ENCODE results near the gene ZNF2.
A peak's percentile ranks its signal among the peaks of the same experiment; 100 is the strongest.

ZNF2 gene

DNA sequence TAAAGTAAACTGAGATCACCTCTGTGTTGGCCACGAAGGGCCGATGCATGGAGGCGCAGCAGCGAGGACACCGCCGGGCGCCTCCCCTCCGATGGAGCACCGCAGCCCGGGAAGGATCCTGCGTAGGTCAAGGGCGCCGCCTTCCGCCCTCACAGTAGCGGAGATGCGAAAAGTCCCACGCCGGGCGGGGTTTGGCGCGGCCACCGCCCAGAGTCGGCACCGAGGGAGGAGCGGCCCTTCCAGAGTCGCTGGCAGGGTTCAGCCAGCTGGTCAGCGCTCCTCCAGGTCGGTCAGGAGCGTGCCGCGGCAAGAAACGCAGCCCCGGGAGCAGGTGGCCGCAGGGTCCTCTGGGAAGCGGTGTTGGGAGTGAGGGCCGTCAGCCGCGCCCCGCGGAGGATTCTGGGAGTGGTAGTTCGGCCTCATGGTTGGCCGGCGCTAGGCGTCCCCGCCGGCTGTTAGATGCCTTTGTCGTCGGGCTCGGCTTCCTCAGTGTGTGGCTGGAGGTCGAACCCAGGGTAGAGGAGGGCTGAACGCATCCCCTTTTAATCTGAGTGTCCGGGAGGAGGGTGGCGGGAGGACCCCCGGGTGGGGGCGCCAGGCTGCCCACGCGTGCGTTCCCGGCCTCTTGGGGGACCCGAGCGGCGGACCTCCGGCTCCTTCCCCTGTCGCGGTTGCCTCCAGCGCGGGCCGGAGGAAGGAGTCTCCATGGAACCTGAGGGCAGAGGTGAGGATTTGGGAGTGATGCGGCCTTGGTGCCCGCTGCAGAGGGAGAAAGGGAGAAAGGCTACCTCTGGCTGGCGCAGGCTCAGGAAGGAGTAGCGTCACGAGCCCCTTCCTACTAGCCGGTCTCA lies 41.7 kb downstream of the ZNF2 start, which contains the start of gene ZNF892:
ZNF892 (plus strand) TSS at position 411 of the 851 bp plus-strand sequence; CDS start at position 706, 295 bp downstream.
- peaks cover 0 to 15% of the 10 kb centered on the region in 2 donors for H3K4me1 ChIP-seq (ENCODE audit: control insufficient read depth in 1 of 2, insufficient read depth in 2 of 2, low read length in 2 of 2)
- H3K36me3 ChIP-seq (ENCODE audit: control insufficient read depth in 1 of 2, insufficient read depth in 2 of 2, low read length in 2 of 2) = peaks cover 17 to 29% of the 10 kb centered on the region in 2 donors
- no peaks in the 10 kb centered on the region for H3K27me3 ChIP-seq (ENCODE audit: low read depth, low read length)
- H3K4me3 ChIP-seq (ENCODE audit: low read depth in 1 of 2, low read length in 2 of 2) = peak within 1 kb of the TSS; percentile 61 to 73
- peaks cover 15 to 18% of the 10 kb centered on the region in 2 donors for H3K9me3 ChIP-seq (ENCODE audit: control insufficient read depth in 1 of 2, low read length in 2 of 2)
- H3K27ac ChIP-seq (ENCODE audit: low read length) = peak within 1 kb of the TSS; percentile 20

DNA sequence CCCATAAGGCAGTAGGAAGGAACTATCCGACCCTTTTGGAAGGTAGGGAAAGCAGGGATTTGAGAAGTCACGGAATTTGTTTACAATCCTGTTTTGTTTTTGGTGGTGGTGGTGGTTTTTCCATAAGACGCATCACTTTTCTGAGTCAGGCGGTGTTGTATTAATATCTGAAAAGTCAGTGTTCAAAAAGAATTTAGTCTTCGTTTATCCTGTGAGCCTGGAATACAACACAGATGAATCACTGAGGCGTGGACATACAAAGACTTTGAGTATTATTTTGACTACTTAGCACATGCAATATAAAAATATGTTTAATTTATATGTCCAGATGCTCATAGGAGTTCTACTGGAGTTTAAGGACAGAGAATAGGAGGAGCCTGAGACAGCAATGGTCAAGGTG lies 42.5 kb downstream of the ZNF2 start:
- H3K36me3 ChIP-seq (ENCODE audit: control insufficient read depth in 1 of 2, insufficient read depth in 2 of 2, low read length in 2 of 2) = peaks cover 25 to 36% of the 10 kb centered on the region in 2 donors
- peak overlapping the region; percentile 61 to 73 for H3K4me3 ChIP-seq (ENCODE audit: low read depth in 1 of 2, low read length in 2 of 2)
- H3K27ac ChIP-seq (ENCODE audit: low read length) = no peak overlapping the region
- no peaks in the 10 kb centered on the region for H3K27me3 ChIP-seq (ENCODE audit: low read depth, low read length)
- H3K9me3 ChIP-seq (ENCODE audit: control insufficient read depth in 1 of 2, low read length in 2 of 2) = peaks cover 22 to 25% of the 10 kb centered on the region in 2 donors
- peaks cover 0 to 15% of the 10 kb centered on the region in 2 donors for H3K4me1 ChIP-seq (ENCODE audit: control insufficient read depth in 1 of 2, insufficient read depth in 2 of 2, low read length in 2 of 2)

DNA sequence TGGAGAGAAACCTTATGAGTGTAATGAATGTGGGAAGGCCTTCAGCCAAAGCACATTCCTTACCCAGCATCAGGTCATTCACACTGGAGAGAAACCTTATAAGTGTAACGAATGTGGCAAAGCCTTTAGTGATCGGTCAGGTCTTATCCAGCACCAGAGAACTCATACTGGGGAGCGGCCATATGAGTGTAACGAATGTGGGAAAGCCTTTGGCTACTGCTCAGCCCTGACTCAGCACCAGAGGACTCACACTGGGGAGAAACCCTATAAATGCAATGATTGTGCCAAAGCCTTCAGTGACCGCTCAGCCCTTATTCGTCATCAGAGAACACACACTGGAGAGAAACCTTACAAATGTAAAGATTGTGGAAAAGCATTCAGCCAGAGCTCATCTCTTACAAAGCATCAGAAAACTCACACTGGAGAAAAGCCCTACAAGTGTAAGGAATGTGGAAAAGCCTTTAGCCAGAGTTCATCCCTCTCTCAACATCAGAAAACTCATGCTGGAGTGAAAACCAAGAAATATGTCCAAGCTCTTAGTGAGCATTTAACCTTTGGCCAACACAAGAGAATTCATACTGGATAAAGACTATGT lies 49.5 kb downstream of the ZNF2 start:
- H3K9me3 ChIP-seq (ENCODE audit: control insufficient read depth in 1 of 2, low read length in 2 of 2) = peaks cover 83 to 95% of the 10 kb centered on the region in 2 donors
- peaks cover 46 to 96% of the 10 kb centered on the region in 2 donors for H3K36me3 ChIP-seq (ENCODE audit: control insufficient read depth in 1 of 2, insufficient read depth in 2 of 2, low read length in 2 of 2)
- no peaks in the 10 kb centered on the region for H3K27me3 ChIP-seq (ENCODE audit: low read depth, low read length)
- H3K4me1 ChIP-seq (ENCODE audit: control insufficient read depth in 1 of 2, insufficient read depth in 2 of 2, low read length in 2 of 2) = no peaks in the 10 kb centered on the region
- H3K27ac ChIP-seq (ENCODE audit: low read length) = no peak overlapping the region
- peak overlapping the region; percentile 4 to 59 for H3K4me3 ChIP-seq (ENCODE audit: low read depth in 1 of 2, low read length in 2 of 2)

DNA sequence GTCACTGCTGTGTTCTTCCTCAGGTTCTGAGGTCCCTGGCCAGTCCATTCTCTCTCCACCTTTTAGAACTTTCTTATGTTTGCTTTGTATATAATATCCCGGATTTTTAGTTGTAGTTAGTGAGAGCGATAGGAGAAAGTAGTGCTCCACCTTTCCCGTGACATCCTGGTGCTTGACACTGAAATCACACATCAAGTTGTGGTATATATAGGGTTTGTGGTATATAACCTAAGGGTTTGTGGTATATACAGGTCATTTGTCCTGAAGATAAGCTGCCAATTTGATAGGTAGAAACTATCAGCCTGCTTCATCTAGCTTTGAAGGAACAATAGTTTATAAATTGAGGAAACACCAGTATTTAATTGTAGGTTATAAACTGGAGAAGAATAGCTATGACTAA lies 54.8 kb downstream of the ZNF2 start:
- Histone ChIP-seq H3K9me3 (ENCODE audit: control insufficient read depth in 1 of 2, low read length in 2 of 2) (peaks cover 47 to 90% of the 10 kb centered on the region in 2 donors), H3K27ac (ENCODE audit: low read length) (no peak overlapping the region), H3K4me3 (ENCODE audit: low read depth in 1 of 2, low read length in 2 of 2) (peak overlapping the region in 1 of 2 donors; percentile 59), H3K36me3 (ENCODE audit: control insufficient read depth in 1 of 2, insufficient read depth in 2 of 2, low read length in 2 of 2) (peaks cover 0 to 90% of the 10 kb centered on the region in 2 donors), H3K27me3 (ENCODE audit: low read depth, low read length) (no peaks in the 10 kb centered on the region), H3K4me1 (ENCODE audit: control insufficient read depth in 1 of 2, insufficient read depth in 2 of 2, low read length in 2 of 2) (no peaks in the 10 kb centered on the region)

DNA sequence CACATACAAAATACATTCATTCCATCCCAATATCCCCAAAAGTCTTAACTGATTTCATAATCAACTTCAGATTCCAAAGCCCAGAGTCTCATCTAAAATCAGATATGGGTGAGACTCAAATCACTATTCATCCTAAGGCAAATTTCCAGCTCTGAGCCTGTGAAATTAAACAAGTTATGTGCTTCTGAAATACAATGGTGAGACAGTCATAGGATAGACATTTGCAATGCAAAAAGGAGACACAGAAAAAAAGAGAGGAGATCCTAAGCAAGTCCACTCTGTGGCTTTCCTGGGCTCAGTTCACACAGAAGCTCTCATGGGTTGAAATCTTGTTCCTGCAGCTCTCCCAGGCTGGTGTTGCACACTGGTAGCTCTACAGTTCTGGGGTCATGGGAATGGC lies 60.0 kb downstream of the ZNF2 start:
- peaks cover 0 to 46% of the 10 kb centered on the region in 2 donors for H3K36me3 ChIP-seq (ENCODE audit: control insufficient read depth in 1 of 2, insufficient read depth in 2 of 2, low read length in 2 of 2)
- peaks cover 5 to 64% of the 10 kb centered on the region in 2 donors for H3K9me3 ChIP-seq (ENCODE audit: control insufficient read depth in 1 of 2, low read length in 2 of 2)

DNA sequence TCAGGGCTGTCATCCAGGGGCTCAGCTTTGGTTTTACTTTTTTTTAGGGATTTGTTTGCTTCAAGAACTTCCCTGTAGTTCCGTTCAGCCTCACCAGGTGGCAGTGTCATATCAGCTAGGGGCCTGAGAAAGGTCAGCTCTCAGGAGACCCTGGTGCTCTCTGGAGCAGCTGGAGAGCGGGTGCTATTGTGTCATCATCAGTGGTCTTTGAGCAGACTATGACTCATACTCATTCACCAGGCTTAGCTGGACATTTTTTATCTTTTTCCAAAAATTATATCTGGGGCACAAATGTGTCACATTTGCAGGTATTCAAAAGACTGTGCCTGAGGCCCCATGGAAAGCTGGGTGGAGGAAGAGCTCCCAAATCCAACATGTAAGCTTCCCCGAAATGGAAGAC lies 66.1 kb downstream of the ZNF2 start:
- Histone ChIP-seq H3K9me3 (ENCODE audit: control insufficient read depth in 1 of 2, low read length in 2 of 2) (peaks cover 0 to 32% of the 10 kb centered on the region in 2 donors), H3K27me3 (ENCODE audit: low read depth, low read length) (no peaks in the 10 kb centered on the region), H3K4me3 (ENCODE audit: low read depth in 1 of 2, low read length in 2 of 2) (no peak overlapping the region), H3K36me3 (ENCODE audit: control insufficient read depth in 1 of 2, insufficient read depth in 2 of 2, low read length in 2 of 2) (peaks cover 0 to under 1% of the 10 kb centered on the region in 2 donors), H3K27ac (ENCODE audit: low read length) (no peak overlapping the region), H3K4me1 (ENCODE audit: control insufficient read depth in 1 of 2, insufficient read depth in 2 of 2, low read length in 2 of 2) (no peaks in the 10 kb centered on the region)

More for the DNA sequence above, 60.0 kb downstream of the ZNF2 start:
- Histone ChIP-seq H3K4me1 (ENCODE audit: control insufficient read depth in 1 of 2, insufficient read depth in 2 of 2, low read length in 2 of 2) (no peaks in the 10 kb centered on the region), H3K4me3 (ENCODE audit: low read depth in 1 of 2, low read length in 2 of 2) (peak overlapping the region in 1 of 2 donors; percentile 9), H3K27ac (ENCODE audit: low read length) (no peak overlapping the region), H3K27me3 (ENCODE audit: low read depth, low read length) (no peaks in the 10 kb centered on the region)

DNA sequence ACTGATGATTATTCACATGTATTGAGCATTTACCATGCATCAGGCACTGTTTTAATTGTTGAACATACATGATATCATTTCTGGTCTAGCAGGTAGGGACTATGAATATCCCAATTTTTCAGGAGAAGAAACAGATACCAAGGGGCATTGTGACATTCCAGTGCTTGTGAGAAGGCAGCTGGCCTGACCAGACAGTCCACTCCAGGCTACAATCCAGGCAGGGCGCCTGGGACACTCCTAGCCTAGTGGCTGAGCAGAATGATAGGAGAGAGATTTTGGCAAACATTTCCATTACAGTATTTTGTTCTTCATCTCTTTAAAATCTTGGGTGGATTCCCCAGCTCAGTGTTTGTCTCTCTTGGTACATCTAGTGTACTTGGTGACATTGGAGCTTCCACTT lies 66.6 kb downstream of the ZNF2 start:
- Histone ChIP-seq H3K9me3 (ENCODE audit: control insufficient read depth in 1 of 2, low read length in 2 of 2) (peaks cover 0 to 37% of the 10 kb centered on the region in 2 donors), H3K27me3 (ENCODE audit: low read depth, low read length) (no peaks in the 10 kb centered on the region), H3K27ac (ENCODE audit: low read length) (no peak overlapping the region), H3K36me3 (ENCODE audit: control insufficient read depth in 1 of 2, insufficient read depth in 2 of 2, low read length in 2 of 2) (no peaks in the 10 kb centered on the region), H3K4me1 (ENCODE audit: control insufficient read depth in 1 of 2, insufficient read depth in 2 of 2, low read length in 2 of 2) (no peaks in the 10 kb centered on the region), H3K4me3 (ENCODE audit: low read depth in 1 of 2, low read length in 2 of 2) (no peak overlapping the region)
